Mesenteric fat pad (tissue), 1 donor: ENCODE results near the gene UACA. TPM values are rescaled to one million over a fixed set of nuclear protein-coding genes. Genes with fewer than 3 reads are reported as not detected.

ENCODE experiments used
- DNase-seq: peaks from one replicate; pipeline ENCODE4 v3.0.0-alpha.2; 2020; ENCODE audit warnings: low spot score
- total RNA-seq: library from RNA; stranded (reverse); fragmentation: NEBNext Ultra II Directional; extraction: Animal tissue kit (Norgen Biotek cat#: 25700); gene quantifications from one replicate; pipeline ENCODE4 v1.2.1, GENCODE V29; 2021
- donor health status: DM: yes; HTN: yes; CAD: no.

UACA gene
- total RNA-seq, 1 donor from 2014 or later = 55.9 TPM

GRCh38 chr15:70710714-70711113 lies 52.6 kb downstream of the UACA start:
- no peak for DNase-seq

GRCh38 chr15:70708839-70709238 lies 54.5 kb downstream of the UACA start:
- no peak for DNase-seq

GRCh38 chr15:70707686-70708300 lies 55.6 kb downstream of the UACA start:
- no peak for DNase-seq

- DNase-seq = no peak
Observed at GRCh38 chr15:70704731-70705130, 58.6 kb downstream of the UACA start.

- DNase-seq = no peak
Observed at GRCh38 chr15:70704166-70704565, 59.2 kb downstream of the UACA start.

- DNase-seq = no peak
Observed at GRCh38 chr15:70703096-70703878, 60.1 kb downstream of the UACA start.

GRCh38 chr15:70702584-70702983 lies 60.8 kb downstream of the UACA start:
- no peak for DNase-seq

- DNase-seq = no peak
Observed at GRCh38 chr15:70701891-70702568, 61.3 kb downstream of the UACA start.

- DNase-seq = no peak
Observed at GRCh38 chr15:70701171-70701570, 62.2 kb downstream of the UACA start.

- no peak for DNase-seq
Observed at GRCh38 chr15:70699890-70700289, 63.5 kb downstream of the UACA start.

GRCh38 chr15:70698836-70699390 lies 64.4 kb downstream of the UACA start:
- DNase-seq = no peak

- DNase-seq = no peak
Observed at GRCh38 chr15:70698426-70698825, 64.9 kb downstream of the UACA start.

- no peak for DNase-seq
Observed at GRCh38 chr15:70690491-70691276, 72.7 kb downstream of the UACA start.

- DNase-seq = no peak
Observed at GRCh38 chr15:70690021-70690420, 73.3 kb downstream of the UACA start.

- no peak for DNase-seq
Observed at GRCh38 chr15:70687482-70687881, 75.9 kb downstream of the UACA start.

GRCh38 chr15:70680817-70681216 lies 82.5 kb downstream of the UACA start:
- DNase-seq = no peak

- no peak for DNase-seq
Observed at GRCh38 chr15:70679919-70680231, 83.5 kb downstream of the UACA start.

- no peak for DNase-seq
Observed at GRCh38 chr15:70672081-70672480, 91.3 kb downstream of the UACA start.

GRCh38 chr15:70670680-70671079 lies 92.7 kb downstream of the UACA start:
- no peak for DNase-seq

GRCh38 chr15:70669966-70670658 lies 93.2 kb downstream of the UACA start:
- DNase-seq = no peak
